ENCODE data around the gene RHOB.

The RHOB gene

GRCh38 chr2:20436716-20437470 is 10.0 kb upstream of the RHOB start:
- Histone ChIP-seq H3K4me3 (no peak overlapping the region), H3K27ac (no peak overlapping the region), H3K9ac (ENCODE audit: insufficient read length) (no peak overlapping the region), H3K36me3 (ENCODE audit: insufficient read depth, low read length) (no peaks in the 10 kb centered on the region), H3K9me3 (ENCODE audit: low read depth, low read length) (no peaks in the 10 kb centered on the region)
- no peak for DNase-seq (ENCODE audit: low read depth, low spot score)
- TF ChIP-seq FOXP2 (optimal IDR thresholded peaks at IDR 0.05; ENCODE audit: control extremely low read depth, extremely low read length, insufficient read depth) (no peak), POLR2AphosphoS5 (IDR thresholded peaks at IDR 0.05; ENCODE audit: borderline replicate concordance, low read depth, low read length) (no peak), EZH2 (IDR thresholded peaks at IDR 0.05) (no peak)

- Histone ChIP-seq H3K36me3 (ENCODE audit: insufficient read depth, low read length) (no peaks in the 10 kb centered on the region), H3K27ac (no peak overlapping the region), H3K9me3 (ENCODE audit: low read depth, low read length) (no peaks in the 10 kb centered on the region), H3K9ac (ENCODE audit: insufficient read length) (no peak overlapping the region), H3K4me3 (no peak overlapping the region)
- DNase-seq (ENCODE audit: low read depth, low spot score), result no peak
- TF ChIP-seq POLR2AphosphoS5 (IDR thresholded peaks at IDR 0.05; ENCODE audit: borderline replicate concordance, low read depth, low read length), result no peak
- no peak for TF ChIP-seq EZH2 (IDR thresholded peaks at IDR 0.05)
- TF ChIP-seq FOXP2 (optimal IDR thresholded peaks at IDR 0.05; ENCODE audit: control extremely low read depth, extremely low read length, insufficient read depth), result no peak
These were observed 8.3 kb upstream of the RHOB start for GRCh38 chr2:20438334-20439192.

- no peaks in the 10 kb centered on the region for H3K36me3 ChIP-seq (ENCODE audit: insufficient read depth, low read length)
These were observed 7.7 kb upstream of the RHOB start for GRCh38 chr2:20439193-20439475.

DNA sequence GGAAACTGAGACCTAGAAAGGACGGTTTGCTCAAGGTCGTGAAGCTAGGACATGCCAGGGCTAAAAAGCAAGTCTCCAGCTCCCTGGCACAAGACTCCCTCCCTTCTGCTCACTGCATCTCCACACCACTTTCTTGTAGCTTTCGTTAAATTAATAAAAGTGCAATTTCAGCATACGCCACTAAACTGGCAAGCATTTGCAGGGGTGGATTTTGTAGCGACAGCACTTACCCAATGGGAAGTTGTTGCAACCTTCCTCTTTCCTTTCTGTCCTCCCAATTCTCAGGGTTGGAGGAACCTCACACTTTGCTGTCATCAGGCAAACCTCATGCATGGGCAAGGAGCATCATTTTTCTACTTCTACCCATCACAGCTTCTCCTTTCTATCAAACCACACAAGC is 7.4 kb upstream of the RHOB start:
- no peak overlapping the region for H3K9ac ChIP-seq (ENCODE audit: insufficient read length)
- no peak overlapping the region for H3K27ac ChIP-seq
- TF ChIP-seq POLR2AphosphoS5 (IDR thresholded peaks at IDR 0.05; ENCODE audit: borderline replicate concordance, low read depth, low read length) (no peak), EZH2 (IDR thresholded peaks at IDR 0.05) (no peak), FOXP2 (optimal IDR thresholded peaks at IDR 0.05; ENCODE audit: control extremely low read depth, extremely low read length, insufficient read depth) (no peak)
- no peaks in the 10 kb centered on the region for H3K36me3 ChIP-seq (ENCODE audit: insufficient read depth, low read length)
- no peak for DNase-seq (ENCODE audit: low read depth, low spot score)
- no peaks in the 10 kb centered on the region for H3K9me3 ChIP-seq (ENCODE audit: low read depth, low read length)
- no peak overlapping the region for H3K4me3 ChIP-seq

More at GRCh38 chr2:20439193-20439475, 7.7 kb upstream of the RHOB start:
- H3K9me3 ChIP-seq (ENCODE audit: low read depth, low read length), result no peaks in the 10 kb centered on the region
- DNase-seq (ENCODE audit: low read depth, low spot score), result no peak
- H3K27ac ChIP-seq, result no peak overlapping the region
- TF ChIP-seq POLR2AphosphoS5 (IDR thresholded peaks at IDR 0.05; ENCODE audit: borderline replicate concordance, low read depth, low read length), result no peak
- TF ChIP-seq FOXP2 (optimal IDR thresholded peaks at IDR 0.05; ENCODE audit: control extremely low read depth, extremely low read length, insufficient read depth), result no peak
- TF ChIP-seq EZH2 (IDR thresholded peaks at IDR 0.05), result no peak
- no peak overlapping the region for H3K4me3 ChIP-seq
- no peak overlapping the region for H3K9ac ChIP-seq (ENCODE audit: insufficient read length)

- Histone ChIP-seq H3K9ac (ENCODE audit: insufficient read length) (no peak overlapping the region), H3K9me3 (ENCODE audit: low read depth, low read length) (no peaks in the 10 kb centered on the region), H3K27ac (no peak overlapping the region), H3K4me3 (no peak overlapping the region), H3K36me3 (ENCODE audit: insufficient read depth, low read length) (no peaks in the 10 kb centered on the region)
- TF ChIP-seq POLR2AphosphoS5 (IDR thresholded peaks at IDR 0.05; ENCODE audit: borderline replicate concordance, low read depth, low read length), result no peak
- no peak for TF ChIP-seq EZH2 (IDR thresholded peaks at IDR 0.05)
- no peak for TF ChIP-seq FOXP2 (optimal IDR thresholded peaks at IDR 0.05; ENCODE audit: control extremely low read depth, extremely low read length, insufficient read depth)
- DNase-seq (ENCODE audit: low read depth, low spot score), result no peak
These were observed 6.8 kb upstream of the RHOB start for GRCh38 chr2:20440001-20440560.

GRCh38 chr2:20443276-20443920 is 3.5 kb upstream of the RHOB start:
- Histone ChIP-seq H3K9ac (ENCODE audit: insufficient read length) (no peak overlapping the region), H3K27ac (no peak overlapping the region), H3K9me3 (ENCODE audit: low read depth, low read length) (no peaks in the 10 kb centered on the region), H3K36me3 (ENCODE audit: insufficient read depth, low read length) (peaks cover 6% of the 10 kb centered on the region), H3K4me3 (no peak overlapping the region)
- TF ChIP-seq EZH2 (IDR thresholded peaks at IDR 0.05) (no peak), FOXP2 (optimal IDR thresholded peaks at IDR 0.05; ENCODE audit: control extremely low read depth, extremely low read length, insufficient read depth) (no peak), POLR2AphosphoS5 (IDR thresholded peaks at IDR 0.05; ENCODE audit: borderline replicate concordance, low read depth, low read length) (no peak)
- no peak for DNase-seq (ENCODE audit: low read depth, low spot score)

DNA sequence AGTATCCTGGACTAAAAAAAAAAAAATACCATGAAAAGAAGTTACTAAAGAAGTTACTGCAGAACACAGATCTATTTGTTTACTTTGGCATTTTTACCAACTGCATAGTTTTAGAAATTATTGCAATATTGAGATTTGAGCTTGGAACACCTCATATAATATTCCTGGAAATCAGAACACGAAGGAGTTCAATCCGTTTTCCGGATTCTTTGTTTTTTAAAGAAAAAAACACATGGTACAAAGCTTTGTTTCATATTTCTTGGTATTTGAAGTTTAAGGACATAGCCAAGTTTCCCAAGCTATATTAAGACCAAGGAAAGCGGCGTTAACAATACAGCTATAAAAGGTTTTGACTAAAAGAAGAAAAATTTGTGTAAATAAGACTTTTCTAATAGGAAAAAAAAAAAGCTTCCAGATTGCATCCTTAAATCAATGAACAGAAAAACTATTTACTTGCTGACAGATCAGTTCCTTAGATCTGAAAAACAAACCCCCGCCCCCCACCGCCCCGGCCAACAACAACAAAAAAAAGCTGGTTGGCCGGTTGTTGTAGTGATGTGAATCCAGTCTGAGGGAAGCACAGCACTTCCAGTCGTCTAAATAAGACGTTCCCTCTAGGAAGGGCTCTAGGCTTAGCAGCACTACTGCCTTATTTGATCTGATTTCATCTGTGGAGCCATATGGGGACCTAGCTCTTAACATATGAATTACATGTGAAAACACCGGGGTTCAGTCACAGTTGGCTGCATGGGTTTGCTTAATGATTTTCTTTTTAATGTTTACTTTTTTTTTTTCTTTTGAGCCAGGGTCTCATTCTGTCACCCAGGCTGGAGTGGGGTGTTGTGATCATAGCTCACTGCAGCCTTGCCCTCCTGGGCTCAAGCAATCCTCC is 2.5 kb upstream of the RHOB start:
- TF ChIP-seq EZH2 (IDR thresholded peaks at IDR 0.05) (no peak), FOXP2 (optimal IDR thresholded peaks at IDR 0.05; ENCODE audit: control extremely low read depth, extremely low read length, insufficient read depth) (no peak), POLR2AphosphoS5 (IDR thresholded peaks at IDR 0.05; ENCODE audit: borderline replicate concordance, low read depth, low read length) (no peak)
- DNase-seq (ENCODE audit: low read depth, low spot score), result no peak
- Histone ChIP-seq H3K27ac (peak overlapping the region; percentile 44; the same call in 1 of the 2 replicates), H3K9ac (ENCODE audit: insufficient read length) (no peak overlapping the region), H3K4me3 (no peak overlapping the region), H3K9me3 (ENCODE audit: low read depth, low read length) (no peaks in the 10 kb centered on the region), H3K36me3 (ENCODE audit: insufficient read depth, low read length) (peaks cover 12% of the 10 kb centered on the region)

Measured in SK-N-MC (cell line).